Memory B cell (primary cell): ENCODE measurements around the gene TBX4.
A peak's percentile ranks its signal among the peaks of the same experiment; 100 is the strongest.
"Not testable (repeated sequence)": the region's sequence is repeated elsewhere in the genome, so short reads cannot be mapped to it uniquely, and the experiment has no call there.

Experiments
- ATAC-seq: fragments of 150-1000 bp; cut with Tn5 transposase; 2 replicates; pipeline ENCODE4 v1.10.0; 2021; ENCODE audit warnings: low read depth, mild to moderate bottlenecking, moderate library complexity
- DNase-seq, 2 donors: peaks; one replicate each; pipeline ENCODE4 v3.0.0; 2022; ENCODE audit warnings: low spot score in 2 of 2
- H3K27ac Mint-ChIP-seq: one replicate; pipeline ENCODE4 v1.8.0; 2022; ENCODE audit warnings: mild to moderate bottlenecking, moderate library complexity, mixed read lengths
- H3K27me3 Mint-ChIP-seq: one replicate; pipeline ENCODE4 v1.8.0; 2022; ENCODE audit warnings: mixed read lengths
- H3K36me3 Mint-ChIP-seq: one replicate; pipeline ENCODE4 v1.8.0; 2022; ENCODE audit warnings: mild to moderate bottlenecking, mixed read lengths
- H3K4me1 Mint-ChIP-seq: one replicate; pipeline ENCODE4 v1.8.0; 2022; ENCODE audit warnings: mixed read lengths
- H3K4me3 Mint-ChIP-seq: one replicate; pipeline ENCODE4 v1.8.0; 2022; ENCODE audit warnings: mild to moderate bottlenecking, moderate library complexity, mixed read lengths
- H3K9me3 Mint-ChIP-seq: one replicate; pipeline ENCODE4 v1.8.0; 2022; ENCODE audit warnings: mixed read lengths

TBX4 gene

GRCh38 chr17:61491981-61492380, 39.8 kb downstream of the TBX4 start:
- no peak for DNase-seq
- H3K27ac Mint-ChIP-seq, result no peak overlapping the region
- H3K9me3 Mint-ChIP-seq, result no peaks in the 10 kb centered on the region
- H3K4me3 Mint-ChIP-seq, result no peak overlapping the region
- no peaks in the 10 kb centered on the region for H3K4me1 Mint-ChIP-seq
- no peak for ATAC-seq
- H3K36me3 Mint-ChIP-seq, result no peaks in the 10 kb centered on the region
- H3K27me3 Mint-ChIP-seq, result peaks cover 3% of the 10 kb centered on the region

DNA sequence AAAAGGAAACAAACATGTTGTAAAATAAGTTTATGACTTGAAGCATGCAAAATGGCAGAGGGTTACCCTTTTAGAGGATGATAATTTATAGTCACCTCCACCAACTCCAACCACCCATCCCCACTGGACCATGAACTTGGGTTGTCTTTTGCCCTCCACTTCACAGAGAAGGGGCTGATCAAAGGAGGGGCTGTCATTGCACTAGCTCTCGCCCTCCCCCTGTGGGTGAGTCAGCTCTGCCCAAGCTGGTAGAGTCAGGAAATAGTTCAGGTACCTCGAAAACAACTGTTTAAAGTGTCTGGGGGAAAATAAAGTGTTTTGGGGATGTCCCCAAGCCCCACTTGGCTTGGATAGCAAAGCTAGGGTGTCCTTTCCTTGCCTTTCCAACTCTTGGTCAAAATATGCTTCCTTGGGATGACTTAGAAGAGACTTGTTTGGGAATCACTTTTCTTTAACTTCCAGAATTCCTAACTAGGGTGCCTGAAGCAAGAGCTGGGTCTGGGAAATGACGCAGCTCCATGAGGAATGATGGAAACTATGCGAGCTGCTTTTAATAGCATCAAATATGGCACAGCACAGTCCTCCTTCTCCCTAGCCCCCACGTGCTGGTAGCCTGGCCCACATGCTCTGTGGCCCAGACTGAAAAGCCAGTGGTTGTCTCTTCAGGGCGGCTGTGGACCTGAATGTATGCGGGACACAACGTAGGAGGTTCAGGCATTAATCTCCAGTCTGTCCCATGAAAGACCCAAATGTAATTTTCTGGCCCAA, 40.7 kb downstream of the TBX4 start:
- Mint-ChIP-seq H3K4me1 (no peaks in the 10 kb centered on the region), H3K4me3 (no peak overlapping the region), H3K27ac (no peak overlapping the region), H3K27me3 (peaks cover 3% of the 10 kb centered on the region), H3K36me3 (no peaks in the 10 kb centered on the region), H3K9me3 (no peaks in the 10 kb centered on the region)
- no peak for ATAC-seq
- DNase-seq, result no peak

DNA sequence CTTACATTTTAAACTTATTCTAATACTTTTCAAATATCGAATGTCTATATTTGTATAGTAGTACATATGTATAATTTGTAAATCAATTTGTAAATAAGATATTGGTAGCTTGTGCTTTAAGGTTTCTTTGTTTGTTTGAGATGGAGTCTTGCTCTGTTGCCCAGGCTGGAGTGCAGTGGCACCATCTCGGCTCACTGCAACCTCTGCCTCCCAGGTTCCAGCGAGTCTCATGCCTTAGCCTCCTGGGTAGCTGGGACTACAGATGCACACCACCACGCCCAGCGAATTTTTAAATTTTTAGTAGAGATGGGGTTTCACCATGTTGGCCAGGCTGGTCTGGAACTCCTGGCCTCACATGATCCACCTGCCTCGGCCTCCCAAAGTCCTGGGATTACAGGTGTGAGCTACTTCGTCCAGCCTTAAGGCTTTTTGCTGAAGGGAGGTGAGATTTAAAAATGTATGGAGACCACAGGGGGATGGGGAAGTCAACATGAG, 41.7 kb downstream of the TBX4 start:
- H3K4me1 Mint-ChIP-seq, DNase-seq, ATAC-seq, H3K27ac Mint-ChIP-seq, H3K4me3 Mint-ChIP-seq, H3K27me3 Mint-ChIP-seq, H3K36me3 Mint-ChIP-seq, H3K9me3 Mint-ChIP-seq: not testable (repeated sequence)

DNA sequence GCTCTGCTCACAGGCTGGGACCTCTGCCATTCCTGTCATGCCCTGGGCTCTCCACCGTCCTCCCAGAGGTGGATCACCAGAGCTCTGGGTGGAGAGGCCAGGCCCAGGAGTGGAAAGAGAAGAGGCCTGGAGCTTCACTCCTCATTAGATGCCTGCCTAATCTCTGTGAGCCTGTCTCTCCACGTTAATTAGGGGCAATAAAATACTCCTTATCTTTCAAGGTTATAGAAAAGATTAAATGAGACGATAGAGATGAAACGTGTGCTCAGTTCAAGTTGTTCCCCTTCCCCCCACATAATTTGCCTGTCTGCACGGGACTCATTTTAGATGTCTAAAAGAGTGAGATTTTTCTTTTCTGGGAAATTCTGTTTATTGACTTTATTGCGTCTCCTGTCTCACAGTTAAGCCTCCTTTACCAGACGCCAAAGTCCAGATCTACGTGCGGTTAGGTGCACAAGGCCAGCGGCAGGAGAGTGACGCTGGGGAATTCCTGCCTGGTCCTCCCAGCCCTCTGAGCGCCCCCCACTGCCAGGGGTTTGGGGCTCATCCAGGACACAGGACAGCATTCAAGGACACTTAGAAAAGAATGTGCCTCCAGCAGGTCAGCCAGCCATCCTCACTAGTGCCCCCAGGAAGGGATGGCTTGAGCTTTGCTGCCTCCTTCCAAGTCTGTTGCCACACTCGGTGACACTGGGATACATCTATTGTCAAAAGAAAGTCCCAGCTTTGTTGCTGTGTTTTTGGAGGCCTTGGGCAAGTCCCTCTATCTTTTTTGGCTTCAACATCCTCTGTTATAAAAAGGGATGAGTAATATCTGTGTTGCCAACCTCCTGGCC, 42.3 kb downstream of the TBX4 start:
- ATAC-seq, result no peak
- H3K4me3 Mint-ChIP-seq, result no peak overlapping the region

GRCh38 chr17:61495161-61495857, 43.1 kb downstream of the TBX4 start:
- peaks cover 3% of the 10 kb centered on the region for H3K27me3 Mint-ChIP-seq
- H3K27ac Mint-ChIP-seq, result no peak overlapping the region
- no peaks in the 10 kb centered on the region for H3K4me1 Mint-ChIP-seq
- peak overlapping the region; percentile 71 for H3K4me3 Mint-ChIP-seq
- H3K9me3 Mint-ChIP-seq, result no peaks in the 10 kb centered on the region
- ATAC-seq (no peak), DNase-seq (no peak)
- no peaks in the 10 kb centered on the region for H3K36me3 Mint-ChIP-seq

More for the DNA sequence above, 42.3 kb downstream of the TBX4 start:
- no peak overlapping the region for H3K27ac Mint-ChIP-seq
- no peaks in the 10 kb centered on the region for H3K36me3 Mint-ChIP-seq
- DNase-seq, result no peak
- H3K4me1 Mint-ChIP-seq, result no peaks in the 10 kb centered on the region
- no peaks in the 10 kb centered on the region for H3K9me3 Mint-ChIP-seq
- peaks cover 3% of the 10 kb centered on the region for H3K27me3 Mint-ChIP-seq

DNA sequence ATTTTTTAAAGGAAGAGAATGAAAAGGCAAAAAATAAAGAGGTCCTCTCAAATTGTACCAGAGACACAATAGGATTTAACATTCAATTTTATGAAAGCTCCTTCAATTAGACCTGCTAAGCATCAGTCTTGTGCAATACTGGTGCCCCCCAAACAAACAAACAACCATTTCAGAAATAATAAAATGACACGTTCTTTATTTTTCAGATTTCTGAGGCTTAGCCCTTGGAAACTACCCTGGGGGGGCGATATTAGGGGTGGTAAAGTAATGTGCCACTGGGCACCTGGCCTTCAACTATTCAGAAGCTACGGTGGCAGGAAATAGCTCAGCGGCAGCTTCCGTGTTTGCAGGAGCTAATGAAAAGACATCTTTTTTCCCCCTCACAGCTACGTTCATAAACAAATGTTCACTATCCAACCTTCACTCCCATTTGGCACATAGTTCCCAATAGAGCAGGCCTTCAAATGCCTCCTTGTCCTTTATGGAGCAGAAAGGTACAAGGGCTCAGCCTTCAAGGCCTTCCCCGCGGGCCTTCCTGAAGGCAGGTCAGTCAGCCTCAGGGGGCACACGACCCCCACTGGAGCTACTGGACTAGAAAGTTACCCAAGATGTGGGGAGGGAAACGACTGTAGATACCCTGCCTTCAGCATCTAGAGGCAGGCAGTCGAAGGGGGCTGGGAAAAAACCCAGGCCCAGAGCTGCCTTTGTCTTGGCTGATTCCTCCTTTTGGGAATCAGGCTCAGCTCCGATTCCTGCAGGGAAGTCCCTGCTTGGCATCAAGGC, 44.1 kb downstream of the TBX4 start:
- ATAC-seq (no peak), DNase-seq (no peak)
- H3K27ac Mint-ChIP-seq, result no peak overlapping the region
- no peaks in the 10 kb centered on the region for H3K36me3 Mint-ChIP-seq
- no peak overlapping the region for H3K4me3 Mint-ChIP-seq
- no peaks in the 10 kb centered on the region for H3K4me1 Mint-ChIP-seq
- peaks cover 5% of the 10 kb centered on the region for H3K27me3 Mint-ChIP-seq
- H3K9me3 Mint-ChIP-seq, result no peaks in the 10 kb centered on the region

GRCh38 chr17:61496957-61497653, 44.9 kb downstream of the TBX4 start:
- H3K4me1 Mint-ChIP-seq, result no peaks in the 10 kb centered on the region
- peaks cover 5% of the 10 kb centered on the region for H3K27me3 Mint-ChIP-seq
- H3K9me3 Mint-ChIP-seq, result no peaks in the 10 kb centered on the region
- ATAC-seq (no peak), DNase-seq (no peak)
- H3K4me3 Mint-ChIP-seq, result no peak overlapping the region
- H3K36me3 Mint-ChIP-seq, result no peaks in the 10 kb centered on the region
- no peak overlapping the region for H3K27ac Mint-ChIP-seq

DNA sequence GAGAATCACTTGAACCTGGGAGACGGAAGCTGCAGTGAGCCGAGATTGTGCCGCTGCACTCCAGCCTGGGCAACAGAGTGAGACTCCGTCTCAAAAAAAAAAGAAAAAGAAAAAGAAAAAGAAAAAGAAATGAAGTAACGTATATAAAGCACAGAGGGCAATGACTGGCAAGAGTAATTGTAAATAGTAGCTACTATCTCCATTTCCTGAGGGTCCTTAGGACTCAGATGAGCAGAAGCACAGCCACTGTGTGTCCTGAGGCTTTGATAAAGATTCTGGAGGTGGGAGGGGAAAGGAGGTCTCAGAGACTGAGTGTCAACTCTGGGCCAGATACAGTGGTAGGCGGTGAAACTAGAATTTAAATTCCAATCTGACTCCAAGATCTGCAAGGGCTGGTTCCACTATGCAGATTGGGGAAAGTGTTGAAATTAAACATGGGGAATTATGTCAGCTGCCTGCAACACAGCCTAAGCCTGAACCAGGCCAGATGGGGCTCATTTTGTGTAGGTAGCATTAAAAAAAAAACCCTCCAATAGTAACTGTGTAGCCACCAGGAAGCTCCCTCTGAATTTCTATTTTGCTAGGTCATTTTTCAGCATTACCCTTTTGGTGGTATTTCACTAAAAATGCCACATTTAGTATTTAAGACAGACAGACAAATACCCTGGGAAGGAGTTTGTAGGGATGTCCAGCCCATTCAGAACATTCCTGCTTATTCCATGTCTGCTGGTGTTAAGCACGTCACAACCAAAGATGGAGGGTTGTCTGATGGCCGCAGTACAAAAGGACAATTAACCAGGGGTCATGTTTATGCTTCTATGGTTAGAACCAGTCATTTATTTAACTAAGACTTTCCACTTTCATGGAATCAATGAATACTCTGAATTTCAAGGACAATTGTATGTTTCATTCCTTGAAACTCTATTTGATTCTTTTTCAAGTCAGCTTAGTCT, 46.1 kb downstream of the TBX4 start:
- ATAC-seq (no peak), DNase-seq (no peak)
- Mint-ChIP-seq H3K9me3 (no peaks in the 10 kb centered on the region), H3K36me3 (no peaks in the 10 kb centered on the region), H3K27ac (no peak overlapping the region), H3K27me3 (peaks cover 5% of the 10 kb centered on the region), H3K4me1 (no peaks in the 10 kb centered on the region), H3K4me3 (no peak overlapping the region)

DNA sequence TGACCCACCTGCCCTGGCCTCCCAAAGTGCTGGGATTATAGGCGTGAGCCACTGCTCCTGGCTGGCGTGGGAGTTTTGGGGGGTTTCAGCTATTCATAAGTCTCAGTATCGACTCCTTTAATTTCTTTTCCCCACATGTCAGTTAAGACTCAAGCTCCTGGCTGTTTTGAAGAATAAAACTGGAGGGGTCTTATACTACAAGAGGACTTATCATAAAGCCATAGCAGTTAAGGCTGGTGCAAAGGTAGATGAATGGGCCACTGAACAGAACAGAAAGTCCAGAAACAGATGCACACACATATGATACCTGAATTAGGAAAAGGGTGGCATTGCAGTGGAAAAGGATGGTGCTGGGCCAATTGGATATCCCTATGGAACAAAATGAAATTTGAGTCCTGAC, 47.4 kb downstream of the TBX4 start:
- Mint-ChIP-seq H3K27ac (no peak overlapping the region), H3K36me3 (no peaks in the 10 kb centered on the region), H3K4me1 (no peaks in the 10 kb centered on the region), H3K27me3 (peaks cover 3% of the 10 kb centered on the region), H3K9me3 (no peaks in the 10 kb centered on the region), H3K4me3 (no peak overlapping the region)
- ATAC-seq (no peak), DNase-seq (no peak)

- peaks cover 2% of the 10 kb centered on the region for H3K36me3 Mint-ChIP-seq
Observed at GRCh38 chr17:61500287-61500686, 48.1 kb downstream of the TBX4 start.

DNA sequence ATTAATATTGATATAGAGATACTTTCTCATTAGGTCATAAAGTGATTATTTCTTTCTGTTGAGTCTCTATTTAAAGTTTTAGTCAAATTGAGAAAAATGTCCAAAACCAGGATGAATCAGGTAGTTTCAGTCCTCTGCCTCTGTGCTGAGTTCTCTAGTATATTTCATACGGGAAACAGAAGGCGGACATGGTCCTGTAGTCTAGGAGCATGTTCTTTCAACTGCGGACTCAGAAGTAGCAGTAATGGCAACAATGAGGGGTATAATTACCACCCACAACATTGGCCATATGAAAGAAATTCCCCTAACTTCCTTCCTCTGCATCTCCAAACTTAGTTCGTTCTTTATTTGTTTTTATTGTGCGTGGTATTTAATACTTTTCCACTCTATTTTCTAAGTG, 50.1 kb downstream of the TBX4 start:
- Mint-ChIP-seq H3K4me1 (no peaks in the 10 kb centered on the region), H3K36me3 (peaks cover 2% of the 10 kb centered on the region), H3K27me3 (peaks cover 10% of the 10 kb centered on the region), H3K27ac (no peak overlapping the region), H3K4me3 (no peak overlapping the region), H3K9me3 (no peaks in the 10 kb centered on the region)
- ATAC-seq, result no peak
- no peak for DNase-seq

More at GRCh38 chr17:61500287-61500686, 48.1 kb downstream of the TBX4 start:
- Mint-ChIP-seq H3K27ac (no peak overlapping the region), H3K9me3 (no peaks in the 10 kb centered on the region), H3K4me1 (no peaks in the 10 kb centered on the region), H3K27me3 (peaks cover 6% of the 10 kb centered on the region), H3K4me3 (no peak overlapping the region)
- no peak for DNase-seq
- ATAC-seq, result no peak

- no peak overlapping the region for H3K4me3 Mint-ChIP-seq
- DNase-seq (no peak), ATAC-seq (no peak)
- no peaks in the 10 kb centered on the region for H3K9me3 Mint-ChIP-seq
- H3K27ac Mint-ChIP-seq, result no peak overlapping the region
- peaks cover 2% of the 10 kb centered on the region for H3K36me3 Mint-ChIP-seq
- peaks cover 14% of the 10 kb centered on the region for H3K27me3 Mint-ChIP-seq
- H3K4me1 Mint-ChIP-seq, result no peaks in the 10 kb centered on the region
Observed at GRCh38 chr17:61503961-61504360, 51.7 kb downstream of the TBX4 start.
